ENCODE results near the gene PHACTR1.

Gene PHACTR1

GRCh38 chr6:12849809-12850198 lies 133.2 kb downstream of the PHACTR1 start:
- DNase-seq (ENCODE audit: low read depth) = no peak

DNA sequence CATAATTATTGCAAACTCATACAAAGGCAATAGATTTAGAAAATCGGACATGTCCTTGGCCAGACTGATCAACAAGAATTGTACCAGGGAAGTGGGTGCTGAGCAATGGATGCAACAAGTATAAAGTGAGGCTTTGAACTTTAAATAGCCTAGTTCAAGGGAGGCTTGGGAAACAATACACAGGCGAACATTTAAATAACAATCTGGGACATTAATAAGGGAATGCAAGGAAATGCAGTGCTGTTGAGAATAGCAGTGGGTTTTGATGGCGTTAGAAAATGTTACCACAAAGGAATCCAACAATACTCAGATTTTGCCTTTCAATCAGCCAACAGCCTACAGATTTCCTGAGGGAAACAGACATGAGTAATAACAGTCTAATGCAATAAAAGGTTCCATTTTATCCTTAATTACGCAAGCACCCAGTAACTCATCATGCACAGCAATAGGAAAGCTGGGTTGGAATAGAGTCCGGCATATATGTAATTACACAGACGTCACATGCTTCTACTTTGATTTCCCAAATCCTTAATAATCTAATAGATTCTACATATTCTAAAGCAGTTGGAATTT lies 134.6 kb downstream of the PHACTR1 start:
- DNase-seq (ENCODE audit: low read depth) = no peak

DNA sequence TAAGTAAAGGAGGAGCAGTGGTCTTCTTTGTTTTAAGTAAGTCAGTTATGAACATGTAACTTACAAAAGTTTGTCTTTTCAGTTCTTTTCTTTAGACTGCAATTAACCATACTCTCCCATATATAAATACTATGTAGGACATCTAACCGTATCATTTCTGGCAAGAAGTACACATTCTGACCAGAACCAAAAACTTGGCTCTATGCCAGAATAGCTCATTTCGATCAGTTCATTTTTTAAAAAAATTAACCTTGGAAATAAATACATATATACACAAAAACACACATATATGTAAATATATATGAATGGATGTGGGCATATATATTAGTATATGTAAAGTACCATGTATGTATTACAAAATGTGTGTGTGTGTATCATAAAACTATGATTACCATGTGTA lies 145.0 kb downstream of the PHACTR1 start:
- no peak for DNase-seq (ENCODE audit: low read depth)

- DNase-seq (ENCODE audit: low read depth) = no peak
These were observed 148.6 kb downstream of the PHACTR1 start for GRCh38 chr6:12865117-12865516.

- no peak for DNase-seq (ENCODE audit: low read depth)
These were observed 149.2 kb downstream of the PHACTR1 start for GRCh38 chr6:12865671-12866181.

DNA sequence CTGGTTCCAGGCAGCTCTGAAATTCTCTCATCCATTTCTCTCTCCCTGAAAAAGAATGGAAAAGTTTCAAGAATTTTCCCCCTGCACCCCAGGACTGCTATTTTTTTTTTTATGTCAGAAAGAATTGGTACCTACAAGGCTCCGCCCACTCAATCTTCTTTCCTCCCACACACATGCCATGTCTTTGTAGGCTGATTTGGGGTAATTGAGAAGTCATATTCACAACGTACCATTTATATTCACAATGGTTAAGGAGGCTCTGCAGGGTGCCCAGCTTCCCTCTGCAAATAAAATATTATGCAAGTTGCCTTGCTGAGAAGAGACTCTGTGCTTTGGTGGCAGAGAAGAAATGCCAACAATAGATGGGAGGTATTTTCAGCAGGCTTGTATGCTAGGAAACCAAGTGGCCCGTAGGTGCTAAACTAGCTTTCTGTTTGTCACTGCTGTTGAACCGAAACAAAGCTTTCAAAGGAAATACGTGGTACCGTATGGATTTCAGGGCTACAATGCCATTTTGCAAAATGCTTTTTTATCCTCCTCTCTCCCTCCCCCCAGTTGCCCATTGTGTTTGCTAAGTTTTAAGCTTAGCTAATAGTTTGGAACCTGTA lies 150.0 kb downstream of the PHACTR1 start:
- no peak for DNase-seq (ENCODE audit: low read depth)

- DNase-seq (ENCODE audit: low read depth) = no peak
These were observed 153.4 kb downstream of the PHACTR1 start for GRCh38 chr6:12869816-12870432.

GRCh38 chr6:12873691-12874090 lies 157.1 kb downstream of the PHACTR1 start:
- no peak for DNase-seq (ENCODE audit: low read depth)

- no peak for DNase-seq (ENCODE audit: low read depth)
These were observed 158.5 kb downstream of the PHACTR1 start for GRCh38 chr6:12875051-12875450.

DNA sequence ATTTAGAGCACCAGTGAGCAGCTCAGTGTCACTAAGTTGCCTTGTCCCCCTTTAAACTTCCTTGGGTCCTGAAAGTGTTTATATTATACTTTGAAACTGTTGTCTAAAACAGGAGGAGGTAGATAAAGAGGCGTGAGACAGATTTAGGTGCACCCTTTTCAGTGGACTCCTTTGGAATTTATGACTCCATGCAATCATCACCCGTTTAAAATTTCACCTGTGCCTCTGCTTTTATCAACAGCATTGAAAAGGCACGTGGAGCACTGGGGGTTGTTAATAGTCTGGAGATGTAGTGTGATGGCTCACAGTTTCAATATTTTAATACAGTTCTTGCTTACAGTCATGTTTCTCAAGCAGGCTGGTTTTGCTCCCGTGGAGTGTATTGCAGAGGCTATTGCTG lies 162.2 kb downstream of the PHACTR1 start:
- DNase-seq (ENCODE audit: low read depth) = no peak

GRCh38 chr6:12882761-12883290 lies 166.3 kb downstream of the PHACTR1 start:
- no peak for DNase-seq (ENCODE audit: low read depth)

- no peak for DNase-seq (ENCODE audit: low read depth)
These were observed 168.4 kb downstream of the PHACTR1 start for GRCh38 chr6:12884983-12885382.

DNA sequence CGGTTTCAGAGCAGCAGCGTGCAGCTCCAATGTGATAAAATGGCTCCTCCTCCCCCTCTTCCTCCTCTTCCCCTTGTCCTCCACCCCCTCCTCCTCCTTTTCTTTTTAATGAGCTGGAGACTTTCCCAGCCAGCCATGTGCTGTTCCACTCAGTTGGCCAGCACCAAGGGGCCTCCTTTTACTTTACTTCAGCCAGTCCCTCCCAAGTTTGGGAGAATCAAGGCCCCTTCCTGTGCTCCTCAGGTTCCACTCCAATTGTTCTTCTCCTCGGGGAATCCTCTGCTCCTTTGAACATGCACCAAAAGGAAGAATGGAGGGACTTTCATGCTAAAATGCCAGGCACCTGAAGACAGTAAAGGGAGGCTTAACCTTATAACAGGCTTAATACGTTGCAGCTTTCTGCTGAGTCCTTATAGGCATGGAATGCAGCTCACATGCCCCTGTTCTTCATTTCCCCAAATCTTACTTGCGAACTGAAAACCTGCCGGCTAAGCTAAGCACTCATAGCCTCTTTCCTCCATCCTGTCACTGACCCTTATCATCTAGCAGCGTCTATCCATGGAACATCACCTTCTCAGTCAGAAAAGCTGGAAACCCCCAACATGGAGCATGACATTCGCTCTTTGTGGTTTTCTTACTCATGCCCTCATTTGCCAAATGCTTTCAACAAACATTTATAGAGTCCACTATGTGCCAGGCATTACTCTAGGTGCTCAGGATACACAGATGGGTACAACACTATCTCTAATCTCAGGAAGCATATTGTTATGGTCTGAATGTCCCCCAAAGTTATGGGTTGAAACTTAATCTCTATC lies 170.6 kb downstream of the PHACTR1 start:
- DNase-seq (ENCODE audit: low read depth) = no peak

- no peak for DNase-seq (ENCODE audit: low read depth)
These were observed 173.7 kb downstream of the PHACTR1 start for GRCh38 chr6:12890171-12890790.

GRCh38 chr6:12891595-12891994 lies 175.0 kb downstream of the PHACTR1 start:
- no peak for DNase-seq (ENCODE audit: low read depth)

GRCh38 chr6:12892151-12892550 lies 175.6 kb downstream of the PHACTR1 start:
- no peak for DNase-seq (ENCODE audit: low read depth)

DNA sequence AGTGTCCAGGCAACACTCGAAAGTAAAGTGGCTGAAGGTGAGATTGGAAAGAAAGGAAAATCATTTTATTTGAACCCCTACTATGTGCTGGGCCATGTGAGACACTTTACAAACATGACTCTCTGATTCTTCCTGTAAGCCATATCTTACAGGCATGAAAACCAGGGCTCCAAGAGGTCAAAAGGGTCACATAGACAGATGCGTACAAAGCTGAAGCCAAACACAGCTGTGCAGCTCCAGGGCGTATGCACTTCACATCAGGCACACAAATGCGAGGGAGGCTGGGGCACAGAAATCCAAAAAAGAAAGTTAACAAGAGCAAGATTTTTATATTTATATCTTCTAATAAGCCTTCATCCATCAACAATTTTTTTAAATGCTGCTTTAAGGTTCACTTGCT lies 176.5 kb downstream of the PHACTR1 start:
- no peak for DNase-seq (ENCODE audit: low read depth)

- DNase-seq (ENCODE audit: low read depth) = no peak
These were observed 179.2 kb downstream of the PHACTR1 start for GRCh38 chr6:12895721-12896120.

DNA sequence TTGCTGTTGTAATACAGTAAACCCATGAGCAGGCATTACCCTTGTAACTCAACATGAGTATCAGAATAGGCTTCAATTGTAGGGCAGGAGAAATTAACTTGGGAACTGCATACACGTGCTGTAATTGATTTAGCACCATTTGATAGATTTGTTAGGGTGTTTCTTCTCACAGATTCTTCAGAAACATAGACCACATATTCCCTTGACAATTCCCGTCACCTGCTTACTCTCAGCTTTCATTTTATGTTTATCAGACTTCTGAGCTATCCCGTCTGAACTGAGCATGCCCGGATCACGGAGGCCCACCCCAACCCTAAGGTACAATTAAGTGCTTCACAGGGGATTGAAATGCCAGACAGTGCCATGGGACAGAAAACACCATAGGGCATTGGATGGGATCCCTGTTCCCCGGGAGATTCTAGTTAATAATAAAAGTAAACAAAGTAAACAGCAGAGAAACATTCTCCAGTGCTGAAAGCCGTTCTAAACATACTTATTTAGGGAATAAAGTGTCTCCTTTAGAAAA lies 179.7 kb downstream of the PHACTR1 start:
- DNase-seq (ENCODE audit: low read depth) = no peak

GRCh38 chr6:12898603-12899002 lies 182.0 kb downstream of the PHACTR1 start:
- no peak for DNase-seq (ENCODE audit: low read depth)

GRCh38 chr6:12899046-12899833 lies 182.7 kb downstream of the PHACTR1 start:
- DNase-seq (ENCODE audit: low read depth) = no peak
